Epithelial cell of esophagus (primary cell): ENCODE results near the gene KCNK17.

Source experiments
- DNase-seq: peaks from one replicate; pipeline ENCODE4 v3.0.0; 2010; ENCODE audit warnings: low read depth
- H3K4me3 ChIP-seq: 2 replicates; pipeline ENCODE4 v1.5.1; 2011; ENCODE audit warnings: mild to moderate bottlenecking, low read length, control low read depth
- TF ChIP-seq, protein P1 (sequence below): IDR thresholded peaks from 2 replicates; pipeline ENCODE4 v1.5.1; 2011; ENCODE audit warnings: low read depth, mild to moderate bottlenecking, low read length, control low read depth, inconsistent platforms; ENCODE audit not compliant: insufficient read depth; ENCODE audit errors: missing control alignments

Gene KCNK17

DNA sequence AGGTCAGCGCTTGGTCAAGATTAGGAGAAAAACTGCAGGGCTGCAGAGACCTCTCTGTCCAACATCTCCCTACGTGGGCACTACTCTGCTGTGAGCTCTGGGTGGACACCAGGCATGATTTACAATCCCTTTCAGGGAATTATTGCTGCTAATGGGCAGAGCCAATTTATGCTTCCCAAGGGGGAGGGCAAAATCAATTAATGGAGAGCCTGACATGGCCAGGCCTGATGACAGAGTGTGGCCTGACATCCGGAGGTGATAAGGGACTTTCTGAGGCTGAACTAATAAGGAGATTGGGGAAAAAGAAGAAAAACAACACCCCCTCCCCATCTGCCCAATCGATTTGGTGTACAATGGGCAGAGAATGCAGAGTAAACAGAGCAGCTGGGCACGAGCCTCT, 13.3 kb upstream of the KCNK17 start:
- no peak overlapping the region for H3K4me3 ChIP-seq
- TF ChIP-seq, protein P1, sequence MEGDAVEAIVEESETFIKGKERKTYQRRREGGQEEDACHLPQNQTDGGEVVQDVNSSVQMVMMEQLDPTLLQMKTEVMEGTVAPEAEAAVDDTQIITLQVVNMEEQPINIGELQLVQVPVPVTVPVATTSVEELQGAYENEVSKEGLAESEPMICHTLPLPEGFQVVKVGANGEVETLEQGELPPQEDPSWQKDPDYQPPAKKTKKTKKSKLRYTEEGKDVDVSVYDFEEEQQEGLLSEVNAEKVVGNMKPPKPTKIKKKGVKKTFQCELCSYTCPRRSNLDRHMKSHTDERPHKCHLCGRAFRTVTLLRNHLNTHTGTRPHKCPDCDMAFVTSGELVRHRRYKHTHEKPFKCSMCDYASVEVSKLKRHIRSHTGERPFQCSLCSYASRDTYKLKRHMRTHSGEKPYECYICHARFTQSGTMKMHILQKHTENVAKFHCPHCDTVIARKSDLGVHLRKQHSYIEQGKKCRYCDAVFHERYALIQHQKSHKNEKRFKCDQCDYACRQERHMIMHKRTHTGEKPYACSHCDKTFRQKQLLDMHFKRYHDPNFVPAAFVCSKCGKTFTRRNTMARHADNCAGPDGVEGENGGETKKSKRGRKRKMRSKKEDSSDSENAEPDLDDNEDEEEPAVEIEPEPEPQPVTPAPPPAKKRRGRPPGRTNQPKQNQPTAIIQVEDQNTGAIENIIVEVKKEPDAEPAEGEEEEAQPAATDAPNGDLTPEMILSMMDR: no peak
- no peak for DNase-seq

DNA sequence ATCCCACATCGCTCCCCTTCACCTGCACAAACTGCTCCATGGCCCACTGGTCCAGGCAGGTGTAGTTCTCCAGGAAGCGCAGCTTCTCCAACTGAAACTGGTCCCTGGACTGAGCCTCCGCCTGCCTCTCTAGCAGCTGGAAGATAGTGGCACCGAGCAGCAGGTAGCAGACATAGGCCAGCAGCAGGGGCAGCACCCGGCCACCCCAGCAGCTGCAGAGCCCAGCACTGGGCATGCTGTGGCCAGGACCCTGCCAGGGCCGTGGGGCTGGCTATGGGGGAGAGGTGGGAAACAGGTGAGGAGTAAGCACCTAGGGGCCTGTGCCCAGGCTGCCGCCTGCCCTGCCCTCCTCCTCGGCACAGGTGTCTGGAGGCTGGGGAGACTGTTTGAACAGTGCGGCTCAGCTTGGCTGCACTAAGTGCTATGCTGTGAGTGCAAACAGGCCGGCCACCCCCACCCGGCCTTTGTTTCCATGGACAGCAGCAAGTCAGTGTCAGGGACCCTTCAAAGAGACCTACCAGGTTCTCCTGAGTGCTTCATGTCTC, 8.2 kb upstream of the KCNK17 start, which contains the start of gene KCNK16:
TSS of gene KCNK16 (minus strand) at position 397 of the 545 bp plus-strand sequence. CDS start at position 235, 162 bp downstream.
- H3K4me3 ChIP-seq: no peak within 1 kb of the TSS
- TF ChIP-seq, protein P1: no peak
- no peak for DNase-seq

DNA sequence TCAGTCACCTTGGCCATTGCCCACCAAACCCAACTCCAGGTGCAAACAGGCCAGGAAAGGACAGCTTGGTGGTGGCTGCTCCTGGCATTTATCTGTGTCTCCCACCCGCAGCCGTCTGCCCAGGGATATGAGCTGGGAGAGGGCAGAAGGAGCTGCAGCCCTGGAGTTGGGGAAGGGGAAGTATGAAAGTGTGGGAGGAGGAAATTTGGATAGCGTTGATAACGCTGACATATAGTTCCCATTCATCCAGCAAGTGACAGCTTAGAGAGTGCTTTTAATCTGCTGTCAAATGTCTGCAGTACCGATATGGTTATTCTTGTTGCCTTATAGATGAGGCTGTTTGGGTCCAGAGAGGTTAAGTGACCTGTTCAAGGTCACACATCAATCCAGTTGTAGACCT, 7.5 kb upstream of the KCNK17 start:
- H3K4me3 ChIP-seq: no peak overlapping the region

DNA sequence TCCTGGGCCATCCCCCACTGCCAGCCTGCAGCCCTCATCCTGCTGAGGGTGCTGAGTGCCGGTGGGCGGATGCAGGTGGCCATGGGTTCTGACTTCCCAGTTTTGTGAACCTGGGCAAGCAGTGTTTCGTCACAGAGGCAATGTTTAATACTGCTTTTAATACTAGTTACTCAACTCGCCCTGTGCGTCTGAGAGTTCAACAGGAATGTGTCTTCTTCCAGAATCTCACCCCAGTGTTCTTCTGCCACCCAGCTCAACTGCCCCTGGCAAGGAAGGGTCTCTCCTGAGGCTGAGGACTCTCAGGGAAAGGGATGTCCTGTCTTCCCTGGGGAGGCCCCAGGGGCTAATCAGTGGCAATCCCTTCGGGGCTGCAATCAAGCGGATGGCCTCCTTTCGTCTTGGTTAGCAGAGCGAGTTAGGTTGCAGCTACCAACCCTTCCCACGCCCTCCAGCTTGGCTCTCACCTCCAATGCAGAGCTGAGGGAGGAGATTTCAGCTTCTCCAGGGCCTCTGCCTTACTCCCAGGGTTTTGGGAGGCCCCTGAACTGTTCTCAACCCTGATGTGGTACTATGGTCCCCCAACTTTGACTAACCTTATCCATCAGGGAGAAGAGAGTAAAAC, 6.3 kb upstream of the KCNK17 start:
- TF ChIP-seq, protein P1: no peak
- no peak for DNase-seq
- H3K4me3 ChIP-seq: no peak overlapping the region

More for the DNA sequence above, 7.5 kb upstream of the KCNK17 start:
- TF ChIP-seq, protein P1: no peak
- DNase-seq: no peak

DNA sequence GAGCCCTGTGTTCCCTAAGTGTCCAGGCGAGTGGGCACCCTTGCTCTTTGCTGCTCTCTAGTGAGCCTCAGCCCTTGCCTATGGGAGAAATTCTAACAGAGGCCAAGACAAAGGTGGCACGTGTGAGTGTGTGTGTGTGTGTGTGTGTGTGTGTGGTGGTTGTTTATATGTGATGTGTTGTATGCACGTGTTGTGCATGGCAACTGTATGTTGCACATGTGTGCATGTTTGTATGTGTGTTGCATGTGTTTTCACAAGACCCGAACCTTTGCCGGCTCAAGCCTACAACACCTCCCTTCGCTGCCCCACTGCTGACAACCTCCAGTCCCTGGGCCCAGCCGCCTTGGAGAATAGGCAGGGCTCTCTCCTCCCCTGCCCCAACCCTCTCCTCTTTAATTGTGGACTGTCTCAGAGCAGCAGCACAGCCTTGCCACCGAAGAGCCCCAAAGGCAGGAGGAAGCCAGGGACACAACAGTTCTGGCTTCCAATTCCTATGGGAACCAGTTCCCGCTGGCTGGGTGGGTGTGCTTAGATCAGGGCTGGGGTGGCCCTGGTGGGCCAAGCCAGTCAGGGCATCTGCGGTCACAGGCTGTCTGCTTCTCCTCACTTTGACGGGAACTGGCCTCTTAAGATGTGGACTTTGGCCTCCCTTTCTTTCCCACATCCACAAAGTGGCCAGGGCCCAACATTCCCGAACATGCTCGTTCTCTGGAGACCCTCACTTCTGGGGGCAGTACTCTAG, 5.6 kb upstream of the KCNK17 start:
- no peak for DNase-seq
- TF ChIP-seq, protein P1: no peak
- no peak overlapping the region for H3K4me3 ChIP-seq

DNA sequence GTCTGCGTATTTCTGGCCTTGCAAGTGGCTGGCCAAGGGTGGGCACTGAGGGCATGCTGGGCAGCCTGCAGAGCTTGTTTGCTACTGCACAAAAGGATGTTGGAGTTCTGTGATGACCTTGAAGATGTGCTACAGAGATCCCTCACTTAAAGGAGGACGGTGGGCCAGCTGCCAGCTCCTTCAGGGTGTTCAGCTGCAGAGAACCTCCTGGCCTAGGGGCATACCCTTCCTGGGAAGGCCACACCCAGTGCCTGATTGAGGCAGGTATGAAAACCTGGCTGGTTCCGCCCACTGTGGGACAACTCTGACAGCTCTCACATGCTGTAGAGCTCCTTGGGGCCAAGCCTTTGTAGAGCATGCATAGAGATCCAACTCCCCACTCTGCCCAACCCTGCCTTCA, 3.0 kb upstream of the KCNK17 start:
- DNase-seq: no peak
- TF ChIP-seq, protein P1: no peak
- no peak overlapping the region for H3K4me3 ChIP-seq
